Muscle layer of colon (tissue), 2 donors: ENCODE data around the gene LCE2A.

Source experiments
- H3K27ac ChIP-seq: one replicate; pipeline ENCODE4 v1.7.0; 2013; ENCODE audit warnings: low read depth, mild to moderate bottlenecking, low read length, moderate library complexity
- H3K27me3 ChIP-seq, 2 donors: one replicate each; pipeline ENCODE4 v1.7.0; 2013; ENCODE audit warnings: low read length in 2 of 2, mild to moderate bottlenecking in 2 of 2; ENCODE audit not compliant: insufficient read depth in 2 of 2, control insufficient read depth in 1 of 2
- H3K36me3 ChIP-seq: one replicate; pipeline ENCODE4 v1.7.0; 2013; ENCODE audit warnings: mild to moderate bottlenecking, low read length; ENCODE audit not compliant: insufficient read depth
- H3K4me1 ChIP-seq: one replicate; pipeline ENCODE4 v1.7.0; 2013; ENCODE audit warnings: mild to moderate bottlenecking, low read length; ENCODE audit not compliant: insufficient read depth
- H3K4me3 ChIP-seq, 2 donors: one replicate each; pipeline ENCODE4 v1.7.0; 2013; ENCODE audit warnings: low read length in 2 of 2, low read depth in 1 of 2, mild to moderate bottlenecking in 1 of 2, moderate library complexity in 1 of 2
- H3K9ac ChIP-seq: one replicate; pipeline ENCODE4 v1.7.0; 2013; ENCODE audit warnings: low read length
- H3K9me3 ChIP-seq: one replicate; pipeline ENCODE4 v1.7.0; 2013; ENCODE audit warnings: mild to moderate bottlenecking, low read length
- donor health status: abdominal sarcoma.
- donor health status: Adenocarcinoma of cecum.

LCE2A gene

GRCh38 chr1:152745289-152745704 is 47.2 kb downstream of the LCE2A start:
- Histone ChIP-seq H3K9me3 (no peaks in the 10 kb centered on the region), H3K9ac (no peak overlapping the region), H3K36me3 (no peaks in the 10 kb centered on the region), H3K27ac (no peak overlapping the region), H3K4me1 (no peaks in the 10 kb centered on the region), H3K4me3 (no peak overlapping the region), H3K27me3 (no peaks in the 10 kb centered on the region)

DNA sequence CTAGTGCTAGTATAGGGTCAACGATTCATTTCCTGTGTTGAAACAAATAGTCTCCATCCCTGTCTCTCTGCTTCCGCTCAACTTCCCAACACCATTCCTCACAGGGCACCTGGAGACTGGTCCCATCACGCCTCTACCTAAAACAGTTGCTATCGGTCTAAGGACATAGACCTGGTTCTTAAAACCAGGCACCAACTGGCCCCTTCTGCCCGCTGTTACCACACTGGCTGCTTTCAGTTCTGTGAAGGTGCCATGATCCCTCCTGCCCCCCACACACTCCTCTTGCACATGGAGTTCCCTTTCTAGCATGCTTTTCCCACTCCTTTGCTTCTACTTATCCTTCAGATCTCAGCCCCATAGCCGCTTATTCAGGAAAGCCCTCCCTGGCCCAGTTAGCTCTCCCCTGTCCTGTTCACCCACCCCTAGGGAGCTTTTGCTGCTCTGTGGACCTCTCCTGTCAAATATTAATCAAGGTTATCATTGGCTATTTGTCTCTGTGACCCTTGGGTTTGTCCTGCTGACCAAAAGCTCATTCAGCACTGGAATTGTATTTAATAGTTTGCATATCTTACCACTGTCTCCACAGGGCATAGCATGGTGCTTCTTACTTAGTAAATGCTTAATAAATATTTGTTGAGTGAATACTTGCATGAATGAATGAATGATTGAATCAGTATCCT is 47.8 kb downstream of the LCE2A start:
- Histone ChIP-seq H3K36me3 (no peaks in the 10 kb centered on the region), H3K4me3 (no peak overlapping the region), H3K27me3 (no peaks in the 10 kb centered on the region), H3K9ac (no peak overlapping the region), H3K9me3 (no peaks in the 10 kb centered on the region), H3K27ac (no peak overlapping the region), H3K4me1 (no peaks in the 10 kb centered on the region)

DNA sequence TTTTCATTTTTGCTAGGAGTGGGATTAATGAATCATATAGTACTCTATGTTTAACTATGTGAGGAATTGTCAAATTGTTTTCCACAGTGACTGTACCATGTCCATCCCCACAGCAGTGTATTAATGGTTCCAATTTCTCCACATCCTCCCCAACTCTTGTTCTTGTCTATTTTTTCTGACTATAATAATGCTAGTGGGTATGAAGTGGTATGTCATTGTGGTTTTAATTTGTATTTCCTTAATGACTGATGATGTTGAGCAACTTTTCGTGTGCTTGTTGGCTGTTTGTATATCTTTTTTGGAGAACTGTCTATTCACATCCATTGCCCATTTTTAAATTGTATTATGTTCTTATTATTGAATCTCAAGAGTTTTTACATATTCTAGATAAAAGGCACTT is 49.7 kb downstream of the LCE2A start:
- Histone ChIP-seq H3K27me3 (no peaks in the 10 kb centered on the region), H3K36me3 (no peaks in the 10 kb centered on the region), H3K27ac (no peak overlapping the region), H3K9ac (no peak overlapping the region), H3K4me3 (no peak overlapping the region), H3K4me1 (no peaks in the 10 kb centered on the region), H3K9me3 (no peaks in the 10 kb centered on the region)
